Chondrocyte (in vitro differentiated cells): ENCODE data around the gene CST3. TPM values are rescaled to one million over a fixed set of nuclear protein-coding genes. Genes with fewer than 3 reads are reported as not detected.
A peak's percentile ranks its signal among the peaks of the same experiment; 100 is the strongest.

Source experiments
- DNase-seq: peaks from one replicate; pipeline ENCODE4 v3.0.0; 2021; ENCODE audit warnings: mixed read lengths, low spot score
- H3K27ac Mint-ChIP-seq: one replicate; pipeline ENCODE4 v1.8.0; 2021; ENCODE audit warnings: mild to moderate bottlenecking, moderate library complexity, mixed read lengths; ENCODE audit not compliant: unreplicated experiment
- H3K27me3 Mint-ChIP-seq: 2 replicates; pipeline ENCODE4 v1.8.0; 2021; ENCODE audit warnings: low read depth, mixed read lengths
- H3K36me3 Mint-ChIP-seq: 2 replicates; pipeline ENCODE4 v1.8.0; 2021; ENCODE audit warnings: low read depth, mixed read lengths
- H3K4me1 Mint-ChIP-seq: 2 replicates; pipeline ENCODE4 v1.8.0; 2021; ENCODE audit warnings: low read depth, mild to moderate bottlenecking, mixed read lengths
- H3K4me3 Mint-ChIP-seq: one replicate; pipeline ENCODE4 v1.8.0; 2021; ENCODE audit warnings: mild to moderate bottlenecking, moderate library complexity, mixed read lengths; ENCODE audit not compliant: unreplicated experiment
- H3K9me3 Mint-ChIP-seq: 2 replicates; pipeline ENCODE4 v1.8.0; 2021; ENCODE audit warnings: low read depth, mixed read lengths
- CTCF ChIP-seq: fragments of 200-600 bp; sonication (generic); IDR thresholded peaks from 2 replicates; pipeline ENCODE4 v1.5.0; 2021; ENCODE audit warnings: antibody characterized with exemption, mild to moderate bottlenecking, moderate library complexity
- total RNA-seq: library from RNA; stranded (reverse); gene quantifications from 3 replicates; pipeline ENCODE4 v1.2.1, GENCODE V29; 2021

The CST3 gene
- total RNA-seq, 1 donor from 2014 or later = 487 TPM

- Mint-ChIP-seq H3K4me3 (no peak overlapping the region), H3K27me3 (no peaks in the 10 kb centered on the region), H3K27ac (no peak overlapping the region)
Observed at GRCh38 chr20:23628402-23629016, 9.2 kb downstream of the CST3 start.

GRCh38 chr20:23627501-23627900 is 10.3 kb downstream of the CST3 start:
- Mint-ChIP-seq H3K27ac (no peak overlapping the region), H3K4me1 (peaks cover 38% of the 10 kb centered on the region), H3K27me3 (no peaks in the 10 kb centered on the region), H3K36me3 (peaks cover 1% of the 10 kb centered on the region), H3K9me3 (peaks cover 18% of the 10 kb centered on the region), H3K4me3 (no peak overlapping the region)
- TF ChIP-seq CTCF = no peak
- DNase-seq = no peak

More at GRCh38 chr20:23628402-23629016, 9.2 kb downstream of the CST3 start:
- peaks cover 30% of the 10 kb centered on the region for H3K4me1 Mint-ChIP-seq
- no peak for DNase-seq
- H3K36me3 Mint-ChIP-seq = peaks cover 7% of the 10 kb centered on the region
- H3K9me3 Mint-ChIP-seq = peaks cover 18% of the 10 kb centered on the region
- TF ChIP-seq CTCF = no peak

- no peak overlapping the region for H3K4me3 Mint-ChIP-seq
- TF ChIP-seq CTCF = no peak
- no peaks in the 10 kb centered on the region for H3K27me3 Mint-ChIP-seq
- H3K9me3 Mint-ChIP-seq = peaks cover 18% of the 10 kb centered on the region
- H3K4me1 Mint-ChIP-seq = peaks cover 44% of the 10 kb centered on the region
- DNase-seq = no peak
- peaks cover 1% of the 10 kb centered on the region for H3K36me3 Mint-ChIP-seq
- H3K27ac Mint-ChIP-seq = no peak overlapping the region
Observed at GRCh38 chr20:23626040-23626620, 11.6 kb downstream of the CST3 start.

GRCh38 chr20:23625236-23625964 is 12.4 kb downstream of the CST3 start:
- H3K4me1 Mint-ChIP-seq = peaks cover 44% of the 10 kb centered on the region
- TF ChIP-seq CTCF = no peak
- H3K27me3 Mint-ChIP-seq = no peaks in the 10 kb centered on the region
- peaks cover 18% of the 10 kb centered on the region for H3K9me3 Mint-ChIP-seq
- H3K36me3 Mint-ChIP-seq = no peaks in the 10 kb centered on the region
- peak overlapping the region; percentile 61 for H3K27ac Mint-ChIP-seq
- H3K4me3 Mint-ChIP-seq = no peak overlapping the region
- no peak for DNase-seq

GRCh38 chr20:23624324-23624691 is 13.4 kb downstream of the CST3 start:
- H3K36me3 Mint-ChIP-seq = peaks cover 2% of the 10 kb centered on the region
- H3K27ac Mint-ChIP-seq = peak overlapping the region; percentile 85
- no peak overlapping the region for H3K4me3 Mint-ChIP-seq
- no peaks in the 10 kb centered on the region for H3K27me3 Mint-ChIP-seq
- H3K4me1 Mint-ChIP-seq = peaks cover 39% of the 10 kb centered on the region
- no peak for DNase-seq
- TF ChIP-seq CTCF = no peak
- H3K9me3 Mint-ChIP-seq = peaks cover 18% of the 10 kb centered on the region
